Bronchial epithelial cell (primary cell): ENCODE data around the gene MRPL46. TPM values are rescaled to one million over a fixed set of nuclear protein-coding genes. Genes with fewer than 3 reads are reported as not detected.
"Not testable (repeated sequence)": the region's sequence is repeated elsewhere in the genome, so short reads cannot be mapped to it uniquely, and the experiment has no call there.

Experiments used
- DNase-seq: peaks from one replicate; pipeline ENCODE4 v3.0.0-alpha.2; 2010; ENCODE audit warnings: low read depth
- FAIRE-seq: peaks from 2 replicates; lab custom pipeline; 2011; peaks lifted over from hg19 to GRCh38; lab: Jason Lieb, UNC
- H3K27me3 ChIP-seq: 2 replicates; pipeline ENCODE4 v1.5.1; 2011; ENCODE audit warnings: low read length; ENCODE audit not compliant: control insufficient read depth, insufficient read depth
- H3K36me3 ChIP-seq: 2 replicates; pipeline ENCODE4 v1.5.1; 2011; ENCODE audit warnings: low read length; ENCODE audit not compliant: control insufficient read depth, insufficient read depth
- H3K4me3 ChIP-seq: 2 replicates; pipeline ENCODE4 v1.5.1; 2011; ENCODE audit warnings: mild to moderate bottlenecking, low read depth, low read length, control low read depth
- total RNA-seq: library from RNA; depleted of rRNA; stranded (reverse); fragments of >200 nt; gene quantifications from 2 replicates; pipeline ENCODE4 v1.2.1, GENCODE V29; 2014
- TF ChIP-seq, protein P1 (sequence below): IDR thresholded peaks from 2 replicates; pipeline ENCODE4 v1.5.1; 2011; ENCODE audit warnings: mild to moderate bottlenecking, moderate library complexity, low read length, control low read depth, inconsistent platforms; ENCODE audit not compliant: insufficient read depth, severe bottlenecking

Gene MRPL46
- total RNA-seq, 1 donor from 2014 or later, result 14.5 TPM

DNA sequence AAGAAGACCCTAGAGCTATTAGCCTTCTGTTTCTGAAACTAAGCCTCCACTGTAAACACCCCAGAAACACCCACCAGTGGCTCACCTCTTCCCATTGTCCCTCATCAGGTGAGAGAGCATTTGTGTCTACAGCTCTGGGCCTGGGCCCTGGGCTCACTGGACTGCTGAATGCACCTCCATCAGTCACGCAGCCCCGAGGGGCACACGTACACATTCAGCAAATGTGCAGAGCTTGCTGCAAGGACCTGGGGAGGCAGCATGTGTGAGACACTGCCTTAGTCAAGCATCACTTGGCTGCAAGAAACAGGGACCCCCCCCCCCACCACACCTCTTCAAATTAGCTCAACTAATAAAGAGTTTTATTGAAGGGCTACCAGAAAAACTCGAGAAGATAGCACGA is 29.0 kb downstream of the MRPL46 start:
- H3K4me3 ChIP-seq, result no peak overlapping the region
- TF ChIP-seq, protein P1, sequence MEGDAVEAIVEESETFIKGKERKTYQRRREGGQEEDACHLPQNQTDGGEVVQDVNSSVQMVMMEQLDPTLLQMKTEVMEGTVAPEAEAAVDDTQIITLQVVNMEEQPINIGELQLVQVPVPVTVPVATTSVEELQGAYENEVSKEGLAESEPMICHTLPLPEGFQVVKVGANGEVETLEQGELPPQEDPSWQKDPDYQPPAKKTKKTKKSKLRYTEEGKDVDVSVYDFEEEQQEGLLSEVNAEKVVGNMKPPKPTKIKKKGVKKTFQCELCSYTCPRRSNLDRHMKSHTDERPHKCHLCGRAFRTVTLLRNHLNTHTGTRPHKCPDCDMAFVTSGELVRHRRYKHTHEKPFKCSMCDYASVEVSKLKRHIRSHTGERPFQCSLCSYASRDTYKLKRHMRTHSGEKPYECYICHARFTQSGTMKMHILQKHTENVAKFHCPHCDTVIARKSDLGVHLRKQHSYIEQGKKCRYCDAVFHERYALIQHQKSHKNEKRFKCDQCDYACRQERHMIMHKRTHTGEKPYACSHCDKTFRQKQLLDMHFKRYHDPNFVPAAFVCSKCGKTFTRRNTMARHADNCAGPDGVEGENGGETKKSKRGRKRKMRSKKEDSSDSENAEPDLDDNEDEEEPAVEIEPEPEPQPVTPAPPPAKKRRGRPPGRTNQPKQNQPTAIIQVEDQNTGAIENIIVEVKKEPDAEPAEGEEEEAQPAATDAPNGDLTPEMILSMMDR, result no peak
- no peaks in the 10 kb centered on the region for H3K27me3 ChIP-seq
- DNase-seq (no peak), FAIRE-seq (no peak)
- no peaks in the 10 kb centered on the region for H3K36me3 ChIP-seq

DNA sequence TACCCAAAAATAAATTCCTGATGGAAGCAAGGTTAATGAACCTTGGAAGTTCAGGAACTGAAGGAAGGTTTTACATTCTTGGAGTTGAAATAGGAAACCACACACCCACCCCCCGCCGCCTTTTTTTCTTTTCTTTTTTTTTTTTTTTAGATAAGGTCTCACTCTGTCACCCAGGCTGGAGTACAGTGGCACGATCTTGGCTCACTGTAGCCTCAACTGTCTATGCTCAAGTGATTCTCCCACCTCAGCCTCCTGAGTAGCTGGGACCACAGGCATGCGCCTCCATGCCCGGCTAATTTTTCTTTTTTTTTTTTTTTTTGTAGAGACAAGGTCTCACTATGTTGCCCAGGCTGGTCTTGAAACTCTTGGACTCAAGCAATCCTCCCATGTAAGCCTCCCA is 33.1 kb downstream of the MRPL46 start:
- H3K4me3 ChIP-seq, DNase-seq, H3K36me3 ChIP-seq, H3K27me3 ChIP-seq, FAIRE-seq: not testable (repeated sequence)

DNA sequence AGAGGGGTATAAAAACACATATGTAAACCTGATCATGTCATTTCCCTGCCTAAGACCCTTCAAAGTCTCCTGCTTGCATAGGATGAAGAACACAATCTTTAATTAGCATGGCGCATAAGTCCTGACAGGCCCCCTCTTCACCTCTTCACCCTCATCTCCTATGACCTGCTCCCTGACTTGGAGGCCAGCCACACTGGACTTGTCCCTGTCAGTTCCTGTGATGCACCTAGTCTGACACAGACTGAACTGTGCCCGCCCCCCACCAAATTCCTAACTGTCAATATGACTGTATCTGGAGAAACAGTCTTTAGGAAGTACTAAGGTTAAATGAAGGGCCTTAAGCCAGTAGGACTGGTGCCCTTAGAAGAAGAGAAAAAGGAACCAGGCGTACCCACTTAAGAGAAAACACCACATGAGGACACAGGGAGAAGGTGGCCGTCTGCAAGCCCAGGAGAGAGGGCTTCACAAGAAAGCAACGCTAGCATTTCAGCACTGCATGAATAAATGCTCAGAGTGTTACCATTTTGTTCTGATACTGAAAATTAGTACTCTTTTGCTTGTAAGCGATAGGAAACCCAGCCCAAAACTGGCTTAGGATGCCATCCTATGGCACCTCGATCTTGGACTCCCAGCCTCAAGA is 34.0 kb downstream of the MRPL46 start:
- Histone ChIP-seq H3K4me3 (no peak overlapping the region), H3K36me3 (no peaks in the 10 kb centered on the region), H3K27me3 (no peaks in the 10 kb centered on the region)
- DNase-seq (no peak), FAIRE-seq (no peak)
- TF ChIP-seq, protein P1, result no peak

DNA sequence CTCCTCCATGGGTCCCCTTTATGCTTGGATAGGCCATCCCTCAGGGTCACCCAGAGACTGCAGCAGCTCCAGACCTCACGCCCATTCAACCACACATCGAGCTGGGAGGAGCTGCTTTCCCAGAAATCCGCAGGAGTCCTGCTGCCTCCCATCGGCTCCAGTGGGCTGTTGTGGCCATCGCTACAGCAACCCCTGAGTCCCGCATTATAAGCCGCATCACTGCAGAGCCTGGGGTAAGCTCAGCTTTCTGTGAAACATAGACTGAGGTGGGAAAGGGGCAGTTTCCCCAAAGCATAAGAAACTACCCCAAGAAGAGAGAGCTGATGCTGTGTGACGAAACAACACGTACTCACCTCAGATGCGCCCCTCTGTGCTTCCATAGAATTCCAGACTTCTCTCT is 35.7 kb downstream of the MRPL46 start:
- H3K4me3 ChIP-seq, result no peak overlapping the region
- DNase-seq (no peak), FAIRE-seq (no peak)
- TF ChIP-seq, protein P1, result no peak
- H3K36me3 ChIP-seq, result no peaks in the 10 kb centered on the region
- H3K27me3 ChIP-seq, result no peaks in the 10 kb centered on the region

DNA sequence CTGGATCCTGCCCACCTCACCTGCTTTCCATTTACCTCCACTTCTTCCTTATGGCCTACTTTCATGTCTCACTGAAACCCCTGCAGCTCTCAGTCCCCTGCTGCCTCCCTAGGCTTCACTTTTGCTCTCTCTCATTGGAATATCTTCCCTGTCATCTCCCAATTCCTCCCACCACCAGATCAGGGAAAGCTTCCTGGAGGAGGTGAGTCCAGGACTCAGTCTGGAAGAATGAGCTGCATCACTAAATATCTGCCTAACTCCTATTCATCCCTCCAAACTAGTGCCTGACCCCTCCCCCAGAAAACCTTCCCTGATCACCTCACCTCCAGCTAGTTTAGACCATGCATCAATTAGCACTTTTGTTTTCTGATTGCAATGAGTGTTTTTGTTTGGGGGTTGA is 37.1 kb downstream of the MRPL46 start:
- TF ChIP-seq, protein P1, result no peak
- Histone ChIP-seq H3K27me3 (no peaks in the 10 kb centered on the region), H3K4me3 (no peak overlapping the region), H3K36me3 (no peaks in the 10 kb centered on the region)
- DNase-seq (no peak), FAIRE-seq (no peak)

DNA sequence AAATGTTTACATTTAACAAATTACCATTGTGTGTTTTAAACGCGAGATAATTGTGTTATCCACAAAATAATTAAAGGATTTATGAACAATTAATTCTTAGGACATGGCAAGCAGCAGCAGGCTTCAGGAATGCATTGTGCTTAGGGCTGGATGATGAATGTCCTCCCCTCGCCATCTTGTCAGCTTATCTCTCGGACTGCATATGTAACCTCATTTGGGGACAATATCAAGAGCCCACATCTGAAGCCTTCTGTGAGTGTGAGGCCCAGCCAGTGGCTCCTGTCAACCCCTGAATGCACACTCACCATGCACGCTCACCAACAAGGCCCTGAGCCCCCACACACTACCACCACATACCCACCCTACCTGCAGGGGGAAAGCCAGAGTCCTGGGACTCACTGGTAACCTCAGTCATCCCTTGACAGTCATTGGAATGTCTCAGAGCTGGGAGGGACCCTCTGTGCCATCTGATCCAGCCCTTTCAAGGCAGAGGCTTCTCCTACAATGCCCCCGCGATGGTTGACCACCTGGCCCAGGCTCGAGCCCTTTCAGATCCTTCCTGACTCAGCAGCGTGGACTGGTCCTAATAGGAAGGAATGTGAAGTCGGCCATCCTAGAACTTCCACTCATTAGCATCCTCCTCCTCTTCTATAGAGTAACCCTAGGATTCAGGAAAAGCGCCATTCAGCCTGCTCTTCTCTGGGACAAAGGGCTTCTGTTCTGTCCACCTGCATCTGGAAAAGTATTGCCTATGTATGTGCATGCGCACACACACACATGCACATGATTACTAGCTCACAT is 38.2 kb downstream of the MRPL46 start:
- no peak for DNase-seq

More for the DNA sequence above, 38.2 kb downstream of the MRPL46 start:
- no peak overlapping the region for H3K4me3 ChIP-seq
- TF ChIP-seq, protein P1, result no peak
- no peaks in the 10 kb centered on the region for H3K27me3 ChIP-seq
- peak; percentile 32 for FAIRE-seq
- no peaks in the 10 kb centered on the region for H3K36me3 ChIP-seq
